Endothelial cell of umbilical vein (primary cell): Measurements from ENCODE around the gene COL1A1. TPM values are rescaled to one million over a fixed set of nuclear protein-coding genes. Genes with fewer than 3 reads are reported as not detected.

Source experiments
- BruUV-seq: library from RNA; stranded (reverse); fragments of 400-500 nt; replicated peaks from 2 replicates; lab custom pipeline; 2021; lab: Mats Ljungman, UMichigan
- CTCF ChIA-PET: fragments of 300-600, 350-600 bp; sonication (Branson Sonifier 250); formaldehyde crosslinking; loops from one replicate; lab custom pipeline; 2021; ENCODE audit warnings: antibody characterized with exemption, inconsistent platforms; lab: Charles Lee
- POLR2A ChIA-PET: fragments of 300-600, 350-600 bp; sonication (Branson Sonifier 250); formaldehyde crosslinking; loops from one replicate; lab custom pipeline; 2021; ENCODE audit warnings: antibody characterized with exemption, inconsistent platforms; lab: Charles Lee
- DNase-seq: peaks from one replicate; pipeline ENCODE4 v3.0.0-alpha.2; 2011; ENCODE audit warnings: low read depth, low spot score
- FAIRE-seq: peaks from 2 replicates; lab custom pipeline; 2011; peaks lifted over from hg19 to GRCh38; lab: Jason Lieb, UNC
- H2AFZ ChIP-seq: 2 replicates; pipeline ENCODE4 v1.6.0; 2012; ENCODE audit warnings: low read depth, low read length, control low read depth, inconsistent platforms
- H3K27ac ChIP-seq: 2 replicates; pipeline ENCODE4 v1.5.1; 2011; ENCODE audit warnings: low read depth, mild to moderate bottlenecking, control low read depth, low read length, moderate library complexity; ENCODE audit not compliant: insufficient read depth
- H3K27me3 ChIP-seq, 2 experiments: 2 replicates each; pipeline versions ENCODE4 v1.6.0 to v1.6.1; 2011; ENCODE audit warnings: low read length in 2 of 2, mixed read lengths in 1 of 2; ENCODE audit not compliant: control insufficient read depth in 2 of 2, insufficient read depth in 2 of 2
- H3K36me3 ChIP-seq, 2 experiments: 2 replicates in 1 of 2; 3 replicates in 1 of 2; pipeline ENCODE4 v1.5.1; 2011; ENCODE audit warnings: low read length in 2 of 2, mild to moderate bottlenecking in 1 of 2, moderate library complexity in 1 of 2; ENCODE audit not compliant: control insufficient read depth in 2 of 2, insufficient read depth in 2 of 2; ENCODE audit errors: extremely low read depth in 1 of 2
- H3K4me1 ChIP-seq: 3 replicates; pipeline ENCODE4 v1.5.1; 2011; ENCODE audit warnings: mild to moderate bottlenecking, low read length; ENCODE audit not compliant: control insufficient read depth, insufficient read depth; ENCODE audit errors: extremely low read depth
- H3K4me2 ChIP-seq: 2 replicates; pipeline ENCODE4 v1.6.1; 2011; ENCODE audit warnings: low read length, control low read depth, mixed read lengths; ENCODE audit not compliant: insufficient read depth
- H3K4me3 ChIP-seq, 3 experiments: fragments of 200-600 bp in 1 of 3; sonication (generic), shearing (Covaris generic) in 1 of 3; replicated peaks in 1 of 3; 2 replicates each; pipeline ENCODE4 v1.5.1; 2011 to 2016; ENCODE audit warnings: control low read depth in 3 of 3, low read length in 3 of 3, mild to moderate bottlenecking in 2 of 3, inconsistent platforms in 1 of 3, low read depth in 1 of 3, moderate library complexity in 1 of 3; ENCODE audit not compliant: insufficient read depth in 1 of 3
- H3K79me2 ChIP-seq: 2 replicates; pipeline ENCODE4 v1.6.0; 2012; ENCODE audit warnings: low read length, inconsistent platforms; ENCODE audit not compliant: control insufficient read depth, insufficient read depth
- H3K9ac ChIP-seq: replicated peaks from 2 replicates; pipeline ENCODE3; 2011; ENCODE audit warnings: low read length, control low read depth; ENCODE audit not compliant: insufficient read depth; ENCODE audit errors: extremely low read depth
- H3K9me1 ChIP-seq: replicated peaks from 3 replicates; pipeline ENCODE4 v1.6.0; 2011; ENCODE audit warnings: mild to moderate bottlenecking, low read length; ENCODE audit not compliant: control insufficient read depth, insufficient read depth; ENCODE audit errors: extremely low read depth
- H3K9me3 ChIP-seq: replicated peaks from 2 replicates; pipeline ENCODE4 v1.5.1; 2012; ENCODE audit warnings: low read length, inconsistent platforms; ENCODE audit not compliant: control insufficient read depth, insufficient read depth
- H4K20me1 ChIP-seq: replicated peaks from 2 replicates; pipeline ENCODE3; 2011; ENCODE audit warnings: mild to moderate bottlenecking, low read length; ENCODE audit not compliant: control insufficient read depth, insufficient read depth; ENCODE audit errors: extremely low read depth
- EZH2 ChIP-seq: IDR thresholded peaks from 2 replicates; pipeline ENCODE4 v1.6.1; 2012; ENCODE audit warnings: borderline replicate concordance, low read depth, mild to moderate bottlenecking, moderate library complexity, low read length, inconsistent platforms; ENCODE audit not compliant: severe bottlenecking
- FOS ChIP-seq: IDR thresholded peaks from 2 replicates; pipeline ENCODE4 v1.6.1; 2011; ENCODE audit warnings: mild to moderate bottlenecking, low read length, moderate library complexity, borderline replicate concordance; ENCODE audit not compliant: insufficient read depth
- GATA2 ChIP-seq: IDR thresholded peaks from 2 replicates; pipeline ENCODE4 v1.7.0; 2011; ENCODE audit warnings: low read depth, mild to moderate bottlenecking, moderate library complexity, mixed read lengths, low read length; ENCODE audit not compliant: insufficient read length, insufficient read depth
- MAX ChIP-seq: IDR thresholded peaks from 2 replicates; pipeline ENCODE4 v1.6.1; 2011; ENCODE audit not compliant: insufficient read depth, insufficient read length
- MYC ChIP-seq: IDR thresholded peaks from one replicate; pipeline ENCODE4 v1.6.1; 2011; ENCODE audit warnings: mild to moderate bottlenecking, low read depth, low read length
- POLR2A ChIP-seq: IDR thresholded peaks from 2 replicates; pipeline ENCODE4 v1.6.1; 2012; ENCODE audit warnings: low read depth, mild to moderate bottlenecking, control low read depth, low read length
- POLR2AphosphoS5 ChIP-seq: IDR thresholded peaks from 2 replicates; pipeline ENCODE4 v1.6.1; 2012; ENCODE audit warnings: low read depth, mild to moderate bottlenecking, control low read depth, low read length, moderate library complexity; ENCODE audit not compliant: insufficient read depth
- dilution Hi-C: fragments of 300-500 bp; cut with MboI; formaldehyde crosslinking; loops from one replicate; pipeline ENCODE4 v1.15.0; 2019; ENCODE audit warnings: low sequenced_read_pairs; ENCODE audit not compliant: extremely low pct_ligation_motif_present
- intact Hi-C: fragments of 100-400 bp; cut with micrococcal nuclease; formaldehyde crosslinking; loops from one replicate; pipeline ENCODE4 v1.10.0; 2022
- polyA plus RNA-seq, 4 experiments: library from polyadenylated mRNA; depleted of rRNA in 3 of 4; stranded (reverse) in 3 of 4; unstranded in 1 of 4; fragments of >200 nt; gene quantifications; 2 replicates each; pipeline versions ENCODE4 v1.2.1 to v1.2.3, GENCODE V29; 2011 to 2012; ENCODE audit warnings: missing spikeins in 1 of 4
- total RNA-seq: library from RNA; stranded (reverse); gene quantifications from 2 replicates; pipeline ENCODE4 v1.2.3, GENCODE V29; 2021

Gene COL1A1
- total and polyA plus RNA-seq, 2 donors (not counting 3 experiments of a cell fraction or from before 2014, with no cell fraction given): 0.07 TPM

GRCh38 chr17:50194934-50195865, 6.2 kb downstream of the COL1A1 start:
- ChIA-PET POLR2A (no interaction called here), CTCF (interaction anchor here (3.4 to 5.1 kb wide), 2 partner anchors 24 to 101 kb away, joined by 49 to 234 read pairs; no protein-coding TSS in a partner anchor)
- H3K79me2 ChIP-seq: no peaks in the 10 kb centered on the region
- no peak overlapping the region for H3K4me3 ChIP-seq
- FAIRE-seq: no peak
- DNase-seq: no peak
- H3K4me2 ChIP-seq: no peak overlapping the region
- TF ChIP-seq MAX (no peak), EZH2 (no peak)
- H3K27me3 ChIP-seq: peaks cover 0 to 2% of the 10 kb centered on the region in 2 experiments
- H3K9me1 ChIP-seq: no peaks in the 10 kb centered on the region
- H3K36me3 ChIP-seq: no peaks in the 10 kb centered on the region
- BruUV-seq: no TSS peak
- no peaks in the 10 kb centered on the region for H3K9me3 ChIP-seq
- intact Hi-C loops (no loop called here), dilution Hi-C loops (no loop called here)
- no peaks in the 10 kb centered on the region for H3K4me1 ChIP-seq
- no peak overlapping the region for H2AFZ ChIP-seq
- H4K20me1 ChIP-seq: no peaks in the 10 kb centered on the region
- H3K27ac ChIP-seq: no peak overlapping the region
- no peak overlapping the region for H3K9ac ChIP-seq

- Histone ChIP-seq H3K9ac (no peak overlapping the region), H3K9me1 (no peaks in the 10 kb centered on the region), H3K36me3 (no peaks in the 10 kb centered on the region), H3K4me2 (no peak overlapping the region), H3K27me3 (peaks cover 0 to 2% of the 10 kb centered on the region in 2 experiments), H4K20me1 (no peaks in the 10 kb centered on the region), H3K79me2 (no peaks in the 10 kb centered on the region), H3K4me1 (no peaks in the 10 kb centered on the region), H2AFZ (no peak overlapping the region), H3K4me3 (no peak overlapping the region), H3K9me3 (no peaks in the 10 kb centered on the region), H3K27ac (no peak overlapping the region)
- TF ChIP-seq GATA2: no peak
- TF ChIP-seq POLR2A: no peak
- TF ChIP-seq POLR2AphosphoS5: no peak
- no peak for TF ChIP-seq EZH2
- no peak for TF ChIP-seq MAX
- no peak for TF ChIP-seq MYC
- no peak for TF ChIP-seq FOS
- DNase-seq (no peak), FAIRE-seq (no peak)
- POLR2A ChIA-PET: no interaction called here
- intact Hi-C loops (no loop called here), dilution Hi-C loops (no loop called here)
- CTCF ChIA-PET: interaction anchor here (0.6 to 5.1 kb wide), 3 partner anchors 16 to 100 kb away, joined by 3 to 234 read pairs (median 4); no protein-coding TSS in a partner anchor
- no TSS peak for BruUV-seq
Observed at GRCh38 chr17:50194140-50194933, 7.1 kb downstream of the COL1A1 start.
